ENCODE measurements around the gene RBAK.
"Not testable (repeated sequence)": the region's sequence is repeated elsewhere in the genome, so short reads cannot be mapped to it uniquely, and the experiment has no call there.

Gene RBAK

DNA sequence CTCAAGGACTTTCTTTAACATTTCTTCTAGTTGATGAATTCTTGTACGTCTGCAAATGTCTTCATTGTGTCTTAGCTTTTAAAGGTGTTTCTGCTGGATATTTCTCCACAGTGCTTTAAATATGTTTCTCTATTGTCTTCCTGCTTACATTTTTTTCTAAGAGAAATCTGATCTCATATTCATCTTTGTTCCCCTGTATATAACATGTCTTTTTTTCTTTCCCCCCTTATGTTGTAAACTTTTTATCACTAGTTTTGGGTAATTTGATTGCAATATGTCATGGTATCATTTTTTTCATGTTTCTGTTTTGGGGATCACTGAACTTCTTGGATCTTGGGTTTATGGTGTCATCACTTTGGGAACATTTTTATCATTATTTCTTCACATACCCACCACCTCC is 7.5 kb downstream of the RBAK start:
- no peak for DNase-seq

DNA sequence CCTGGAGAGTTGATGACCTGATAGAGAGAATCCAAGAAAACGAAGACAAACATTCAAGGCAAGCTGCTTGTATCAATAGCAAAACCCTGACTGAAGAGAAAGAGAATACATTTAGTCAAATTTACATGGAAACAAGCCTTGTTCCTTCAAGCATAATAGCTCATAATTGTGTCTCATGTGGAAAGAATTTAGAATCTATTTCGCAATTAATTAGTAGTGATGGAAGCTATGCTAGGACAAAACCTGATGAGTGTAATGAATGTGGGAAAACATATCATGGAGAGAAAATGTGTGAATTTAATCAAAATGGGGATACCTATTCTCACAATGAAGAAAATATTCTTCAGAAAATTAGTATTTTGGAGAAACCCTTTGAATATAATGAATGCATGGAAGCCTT is 18.0 kb downstream of the RBAK start:
- no peak for DNase-seq

DNA sequence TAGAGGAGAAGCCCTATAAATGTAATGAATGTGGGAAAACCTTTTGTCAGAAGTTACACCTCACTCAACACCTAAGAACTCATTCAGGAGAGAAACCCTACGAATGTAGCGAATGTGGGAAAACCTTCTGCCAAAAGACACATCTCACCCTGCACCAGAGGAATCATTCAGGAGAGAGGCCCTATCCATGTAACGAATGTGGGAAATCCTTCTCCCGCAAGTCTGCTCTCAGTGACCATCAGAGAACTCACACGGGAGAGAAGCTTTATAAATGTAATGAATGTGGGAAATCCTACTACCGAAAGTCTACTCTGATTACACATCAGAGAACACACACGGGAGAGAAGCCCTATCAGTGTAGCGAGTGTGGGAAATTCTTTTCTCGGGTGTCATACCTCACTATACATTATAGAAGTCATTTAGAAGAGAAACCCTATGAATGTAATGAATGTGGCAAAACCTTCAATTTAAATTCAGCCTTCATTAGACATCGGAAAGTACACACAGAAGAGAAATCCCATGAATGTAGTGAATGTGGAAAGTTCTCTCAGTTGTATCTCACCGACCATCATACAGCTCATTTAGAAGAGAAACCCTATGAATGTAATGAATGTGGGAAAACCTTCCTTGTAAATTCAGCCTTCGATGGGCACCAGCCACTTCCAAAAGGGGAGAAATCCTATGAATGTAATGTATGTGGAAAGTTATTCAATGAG is 18.9 kb downstream of the RBAK start:
- DNase-seq, result no peak

DNA sequence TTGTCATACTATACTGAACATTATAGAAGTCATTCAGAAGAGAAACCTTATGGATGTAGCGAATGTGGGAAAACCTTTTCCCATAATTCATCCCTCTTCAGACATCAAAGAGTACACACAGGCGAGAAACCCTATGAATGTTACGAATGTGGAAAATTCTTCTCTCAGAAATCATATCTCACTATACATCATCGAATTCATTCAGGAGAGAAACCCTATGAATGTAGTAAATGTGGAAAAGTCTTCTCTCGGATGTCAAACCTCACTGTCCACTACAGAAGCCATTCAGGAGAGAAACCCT is 19.4 kb downstream of the RBAK start:
- DNase-seq, result no peak

DNA sequence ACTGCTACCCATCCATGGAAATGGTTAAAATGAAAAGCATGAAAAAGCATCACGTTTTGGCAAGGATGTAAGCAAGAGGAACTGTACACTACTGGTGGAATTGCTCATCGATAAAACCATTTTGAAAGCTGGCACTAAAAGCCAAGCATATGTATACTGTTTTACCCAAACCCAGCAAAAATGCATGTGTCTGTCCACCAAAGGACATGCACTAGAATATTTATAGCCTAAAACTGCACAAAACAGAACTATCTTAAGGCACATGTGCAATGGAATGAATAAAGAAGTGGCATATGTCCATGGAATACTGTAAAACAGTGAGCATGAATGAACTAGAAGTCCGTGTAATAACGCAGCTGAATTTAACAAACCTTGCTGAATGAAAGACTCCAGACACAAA is 22.9 kb downstream of the RBAK start:
- DNase-seq, result no peak

DNA sequence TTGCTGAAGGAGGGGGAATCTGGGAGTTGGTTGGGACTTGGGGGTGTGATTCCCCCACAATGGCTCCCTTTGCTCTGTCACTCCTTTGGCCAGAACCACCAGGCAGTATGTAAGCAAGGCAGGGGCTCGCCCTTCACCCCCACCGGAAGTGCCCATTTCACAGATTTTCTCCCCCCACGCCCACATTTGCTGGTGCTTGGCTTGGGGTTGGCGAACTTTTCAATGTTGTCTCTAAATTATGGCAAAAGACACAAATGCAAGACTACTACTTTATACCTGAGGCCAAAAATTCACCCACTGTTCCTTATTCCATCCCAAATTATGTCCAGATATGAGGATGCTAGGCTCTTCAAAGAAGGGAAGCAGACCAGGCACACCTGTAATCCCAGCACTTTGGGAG is 24.5 kb downstream of the RBAK start:
- DNase-seq, result no peak

DNA sequence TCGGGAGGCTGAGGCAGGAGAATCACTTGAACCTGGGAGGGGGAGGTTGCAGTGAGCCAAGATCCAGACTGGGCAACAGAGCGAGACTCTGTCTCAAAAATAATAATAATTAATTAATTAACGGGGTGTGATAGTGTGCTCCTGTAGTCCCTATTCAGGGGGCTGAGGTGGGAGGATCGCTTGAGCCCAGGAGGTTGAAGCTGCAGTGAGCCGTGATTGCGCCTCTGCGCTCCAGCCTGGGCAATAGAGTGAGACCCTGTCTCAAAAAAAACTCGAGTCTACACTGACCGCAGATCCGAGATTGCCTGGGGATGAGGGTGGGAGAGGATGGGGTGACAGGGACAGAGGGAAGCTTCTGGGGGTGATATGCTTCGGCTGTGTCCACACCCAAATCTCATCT is 29.5 kb downstream of the RBAK start:
- DNase-seq, result not testable (repeated sequence)

DNA sequence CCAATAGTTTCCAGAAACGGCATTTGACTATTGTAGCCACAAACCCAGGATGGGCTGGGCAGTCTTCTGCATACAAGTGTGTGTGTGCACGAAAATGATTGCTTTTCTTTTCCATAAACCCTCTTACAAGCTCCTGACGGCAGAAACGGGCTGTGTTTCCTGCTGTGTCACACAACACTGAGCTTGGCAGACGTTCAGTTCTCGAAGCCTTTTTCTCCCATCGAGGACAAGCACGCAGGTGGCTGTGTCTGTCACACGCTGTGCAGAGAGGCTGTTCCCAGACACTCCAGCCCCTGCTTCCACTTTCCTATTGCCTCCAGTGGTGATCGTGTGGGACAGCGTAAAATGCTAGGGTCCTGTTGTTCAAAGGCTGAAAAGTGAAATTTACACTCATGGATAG is 32.1 kb downstream of the RBAK start:
- no peak for DNase-seq

DNA sequence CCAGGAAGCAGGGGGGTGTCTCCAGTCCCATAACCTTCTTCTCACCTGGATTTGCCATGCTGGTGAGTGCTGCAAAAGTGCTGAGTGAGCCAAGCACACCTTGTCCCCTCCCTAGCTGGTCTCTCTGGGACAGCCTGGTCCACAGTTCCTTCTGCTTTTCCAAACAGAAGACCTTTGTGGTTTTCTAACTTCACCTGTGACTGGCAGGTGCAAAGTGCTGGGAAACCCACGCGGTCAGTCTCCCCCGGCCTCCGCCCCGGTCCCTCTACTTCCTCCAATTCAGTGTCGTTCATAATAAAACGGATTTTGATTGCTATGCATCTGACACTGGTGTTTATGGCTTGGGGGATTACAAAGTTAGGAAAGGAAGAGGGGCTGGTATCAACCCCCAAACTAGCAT is 37.1 kb downstream of the RBAK start:
- DNase-seq, result no peak

DNA sequence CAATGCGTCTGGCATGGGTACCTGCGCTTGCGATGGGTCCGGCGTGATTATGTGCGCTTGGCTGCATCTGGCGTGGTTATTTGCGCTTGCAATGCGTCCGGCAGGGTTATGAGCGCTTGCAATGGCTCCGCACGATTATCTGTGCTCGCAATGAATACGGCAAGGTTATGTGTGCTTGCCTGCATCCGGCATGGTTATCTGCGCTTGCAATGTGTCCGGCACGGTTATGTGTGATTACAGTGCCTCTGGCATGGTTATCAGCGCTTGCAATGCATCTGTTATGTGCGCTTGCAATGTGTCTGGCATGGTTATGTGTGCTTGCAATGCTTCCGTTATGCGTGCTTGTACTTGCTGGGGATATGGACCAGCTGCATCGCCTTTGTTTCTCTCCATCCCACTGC is 37.7 kb downstream of the RBAK start:
- no peak for DNase-seq

DNA sequence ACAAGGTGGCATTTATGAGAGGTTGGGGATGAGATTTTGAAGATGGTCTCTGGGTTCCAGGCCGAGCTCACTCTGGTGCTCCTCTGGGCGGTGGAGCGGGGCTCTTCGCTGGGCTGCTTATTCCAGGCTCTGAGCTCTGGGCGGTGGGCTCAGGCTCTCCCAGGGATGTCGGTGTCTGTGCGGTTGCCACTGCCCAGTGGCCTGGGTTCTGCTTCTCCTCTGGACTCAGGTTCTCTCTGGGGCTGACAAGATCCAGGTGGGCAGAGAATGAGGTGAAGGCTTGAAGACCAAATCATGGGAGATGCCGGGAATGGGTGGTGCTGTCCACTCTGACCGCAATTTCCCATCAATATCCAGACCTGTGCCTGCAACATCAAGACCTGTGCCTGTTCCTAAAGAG is 40.6 kb downstream of the RBAK start:
- DNase-seq, result no peak

DNA sequence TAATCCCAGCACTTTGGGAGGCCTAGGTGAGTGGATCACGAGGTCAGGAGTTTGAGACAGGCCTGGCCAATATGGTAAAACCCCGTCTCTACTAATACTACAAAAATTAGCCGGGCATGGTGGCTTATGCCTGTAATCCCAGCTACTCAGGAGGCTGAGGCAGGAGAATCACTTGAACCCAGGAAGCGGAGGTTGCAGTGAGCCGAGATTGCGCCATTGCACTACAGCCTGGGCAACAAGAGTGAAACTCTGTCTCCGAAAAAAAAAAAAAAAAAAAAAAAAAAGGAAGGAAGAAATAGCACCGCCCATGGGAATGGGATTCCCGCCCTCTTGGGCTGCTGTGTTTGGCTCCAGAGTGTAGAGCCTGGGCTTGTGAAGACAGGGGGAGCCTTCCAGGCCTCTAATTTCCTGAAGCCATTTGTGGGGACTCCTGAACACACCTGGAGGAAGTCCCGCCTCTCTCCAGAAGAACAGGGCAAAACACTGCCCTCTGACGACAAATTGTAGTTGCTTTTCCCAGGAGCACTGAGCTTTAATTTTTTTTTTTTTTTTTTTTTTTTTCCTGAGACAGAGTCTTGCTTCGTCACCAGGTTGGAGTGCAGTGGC is 42.7 kb downstream of the RBAK start:
- not testable (repeated sequence) for DNase-seq

DNA sequence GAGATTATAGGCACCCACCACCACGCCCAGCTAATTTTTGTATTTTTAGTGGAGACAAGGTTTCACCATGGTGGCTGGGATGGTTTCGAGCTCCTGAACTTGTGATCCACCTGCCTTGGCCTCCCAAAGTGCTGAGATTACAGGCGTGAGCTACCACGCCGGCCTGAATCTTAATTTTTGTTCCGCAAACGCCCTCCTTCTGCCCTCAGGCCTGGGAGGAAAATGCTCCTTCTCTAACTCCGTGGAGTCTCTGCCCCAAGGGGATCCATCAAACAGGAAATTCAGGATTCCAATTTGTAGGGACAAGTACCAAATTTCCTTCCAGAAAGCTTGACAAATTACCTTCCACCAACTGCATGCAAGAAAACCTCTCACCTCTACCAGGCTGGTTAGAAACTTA is 43.2 kb downstream of the RBAK start:
- DNase-seq, result no peak

DNA sequence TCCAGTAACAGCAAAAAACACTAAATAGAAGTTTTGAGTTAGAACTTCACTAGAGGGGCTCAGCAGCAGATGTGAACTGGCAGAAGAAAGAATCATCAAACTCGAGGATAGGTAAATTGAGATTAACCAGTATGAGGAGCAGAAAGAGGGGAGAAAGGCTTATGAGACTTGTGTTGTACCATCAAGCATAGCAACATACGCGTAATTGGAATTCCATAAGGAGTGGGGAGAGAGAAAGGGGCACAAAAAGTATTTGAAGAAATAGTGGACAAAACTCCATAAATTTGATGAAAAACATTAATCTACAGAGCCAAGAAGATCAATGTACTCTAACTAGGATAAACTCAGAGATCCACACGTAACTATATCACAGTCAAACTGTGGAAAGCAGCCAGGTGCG is 48.3 kb downstream of the RBAK start:
- DNase-seq, result no peak

DNA sequence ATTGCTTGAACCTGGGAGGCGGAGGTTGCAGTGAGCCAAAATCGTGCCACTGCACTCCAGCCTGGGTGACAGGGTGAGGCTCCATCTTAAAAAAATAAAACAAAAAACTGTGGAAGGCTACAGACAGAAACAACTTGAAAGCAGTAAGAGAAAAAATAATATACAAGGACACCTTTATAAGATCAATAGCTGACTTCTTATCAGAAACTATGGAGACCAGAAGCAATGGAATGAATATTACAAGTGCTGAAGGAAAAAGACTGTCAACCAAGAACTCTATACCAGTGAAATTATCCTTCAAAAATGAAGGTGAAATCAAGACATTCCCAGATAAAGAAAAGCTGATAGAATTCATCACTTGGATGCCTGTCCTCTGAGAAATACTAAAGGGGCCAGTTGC is 49.0 kb downstream of the RBAK start:
- DNase-seq, result no peak

DNA sequence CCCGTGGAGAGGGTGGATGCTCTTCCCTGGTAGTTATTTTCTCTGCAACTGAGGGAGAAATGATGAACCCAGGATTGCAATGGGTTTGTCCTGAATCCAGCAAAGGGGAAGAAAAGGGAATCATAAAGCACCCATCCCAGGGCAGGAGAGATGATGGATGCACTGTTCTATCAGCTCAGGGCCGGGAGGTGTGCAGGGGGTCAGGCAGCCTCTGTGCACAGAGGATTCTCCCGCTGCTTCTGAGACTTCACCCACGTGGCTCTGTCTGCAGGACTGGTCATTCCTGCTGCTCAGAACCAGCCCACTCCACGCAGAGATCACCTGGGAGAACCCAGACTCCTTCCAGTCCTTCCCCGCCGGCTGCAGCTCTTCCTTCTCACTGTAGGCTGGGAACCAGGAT is 70.7 kb downstream of the RBAK start:
- DNase-seq, result no peak

DNA sequence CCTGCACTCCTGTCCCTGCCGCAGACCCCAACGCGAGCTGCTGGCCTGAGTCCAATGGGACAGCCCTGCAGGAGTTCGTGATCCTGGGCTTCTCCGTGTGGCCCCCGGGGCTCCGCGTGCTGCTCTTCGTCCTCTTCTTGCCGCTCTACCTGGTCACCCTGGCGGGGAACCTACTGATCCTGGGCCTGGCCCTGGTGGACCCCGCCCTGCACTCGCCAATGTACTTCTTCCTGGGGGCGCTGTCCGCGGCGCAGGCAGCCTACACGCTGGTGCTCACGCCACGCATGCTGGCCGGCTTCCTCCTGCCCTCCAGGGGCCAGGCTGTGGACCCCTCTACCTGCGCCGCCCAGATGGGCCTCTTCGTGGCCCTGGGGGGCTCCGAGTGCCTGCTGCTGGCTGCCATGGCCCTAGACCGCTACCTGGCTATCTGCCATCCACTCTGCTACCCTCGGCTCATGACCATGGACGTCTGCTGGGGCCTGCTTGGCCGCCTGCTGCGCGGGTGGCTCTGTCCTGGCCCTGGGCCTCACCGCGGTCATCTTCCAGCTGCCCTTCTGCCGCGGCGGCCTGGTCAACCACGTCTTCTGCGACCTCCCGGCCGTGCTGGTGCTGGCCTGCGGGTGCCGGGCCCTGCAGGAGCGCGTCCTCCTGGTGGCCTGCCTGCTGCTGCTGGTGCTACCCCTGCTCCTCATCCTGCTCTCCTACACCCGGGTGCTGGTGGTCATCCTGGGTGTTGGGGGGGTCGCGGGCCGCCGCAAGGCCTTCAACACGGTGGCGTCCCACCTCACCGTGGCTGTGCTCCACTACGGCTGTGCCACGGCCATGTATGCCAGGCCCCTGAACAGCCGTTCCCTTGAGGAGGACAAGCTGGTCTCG is 71.7 kb downstream of the RBAK start:
- DNase-seq, result no peak

All from activated CD4-positive, alpha-beta T cell treated with anti-CD3 and anti-CD28 coated beads for 4 hours (primary cell).